Mucosa of stomach (tissue), 1 donor: ENCODE data around the gene EXTL1.

ENCODE experiments used
- H3K27me3 ChIP-seq: one replicate; pipeline ENCODE4 v1.7.0; 2013; ENCODE audit warnings: mild to moderate bottlenecking, low read length; ENCODE audit not compliant: control insufficient read depth, insufficient read depth
- H3K36me3 ChIP-seq: one replicate; pipeline ENCODE4 v1.7.0; 2013; ENCODE audit warnings: low read length; ENCODE audit not compliant: control insufficient read depth, insufficient read depth
- H3K4me1 ChIP-seq: one replicate; pipeline ENCODE4 v1.7.0; 2013; ENCODE audit warnings: mild to moderate bottlenecking, low read length; ENCODE audit not compliant: control insufficient read depth, insufficient read depth
- H3K4me3 ChIP-seq: one replicate; pipeline ENCODE4 v1.7.0; 2013; ENCODE audit warnings: low read length
- H3K9ac ChIP-seq: one replicate; pipeline ENCODE4 v1.7.0; 2013; ENCODE audit warnings: mild to moderate bottlenecking, low read length, moderate library complexity
- H3K9me3 ChIP-seq: one replicate; pipeline ENCODE4 v1.7.0; 2013; ENCODE audit warnings: mild to moderate bottlenecking, low read length, moderate library complexity; ENCODE audit not compliant: control insufficient read depth
- donor health status: Pancreatic carcinoma.

Gene EXTL1

DNA sequence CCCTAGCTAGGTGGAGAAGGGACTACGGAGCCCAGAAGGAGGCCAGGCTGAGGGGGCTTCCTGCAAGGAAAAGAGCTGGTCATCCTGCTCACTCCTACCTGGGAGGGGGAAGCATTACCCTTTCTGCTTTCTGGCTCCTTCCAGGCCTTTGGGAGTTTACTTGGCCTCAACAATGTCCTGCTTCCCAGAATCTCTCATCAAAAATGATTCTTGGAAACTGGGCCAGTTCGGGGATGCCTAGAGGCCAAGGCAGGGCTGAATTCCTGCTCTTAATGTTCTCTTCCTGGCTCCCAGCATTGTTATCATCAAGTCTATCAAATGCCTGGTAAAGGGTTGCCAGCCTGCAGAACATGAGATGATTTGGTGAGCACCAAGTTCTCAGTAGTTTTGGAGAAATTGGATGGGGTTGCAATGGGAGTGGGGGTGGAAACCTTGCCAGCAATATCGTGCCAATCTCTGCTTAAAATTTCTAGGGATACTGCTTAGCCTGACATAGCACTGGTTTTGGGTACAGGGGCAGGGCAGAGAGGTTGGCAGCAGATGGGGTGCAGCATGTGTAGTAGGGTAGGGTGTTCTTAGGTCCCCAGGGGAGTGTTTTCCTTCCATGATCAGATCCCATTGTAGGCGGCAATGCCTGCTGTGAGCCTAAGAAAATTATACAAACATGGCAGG, 16.0 kb upstream of the EXTL1 start:
- Histone ChIP-seq H3K4me1 (no peaks in the 10 kb centered on the region), H3K27me3 (no peaks in the 10 kb centered on the region), H3K36me3 (no peaks in the 10 kb centered on the region), H3K4me3 (no peak overlapping the region), H3K9me3 (no peaks in the 10 kb centered on the region), H3K9ac (no peak overlapping the region)

DNA sequence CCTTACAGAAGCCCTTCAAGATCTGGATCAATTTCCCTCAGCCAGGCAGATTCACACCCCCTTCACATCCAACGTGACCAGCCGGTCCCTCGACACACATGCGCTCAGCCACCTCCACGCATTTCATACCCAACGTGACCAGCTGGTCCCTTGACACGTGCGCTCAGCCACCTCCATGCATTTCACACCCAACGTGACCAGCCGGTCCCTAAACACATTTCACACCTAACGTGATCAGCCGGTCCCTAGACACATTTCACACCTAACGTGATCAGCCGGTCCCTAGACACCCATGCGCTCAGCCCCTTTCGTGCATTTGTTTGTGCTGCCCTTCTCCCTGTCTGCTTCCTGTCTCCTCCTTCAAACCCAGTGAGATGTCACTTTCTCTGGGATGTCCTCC, 14.9 kb upstream of the EXTL1 start:
- Histone ChIP-seq H3K36me3 (no peaks in the 10 kb centered on the region), H3K4me1 (no peaks in the 10 kb centered on the region), H3K4me3 (no peak overlapping the region), H3K9me3 (no peaks in the 10 kb centered on the region), H3K9ac (no peak overlapping the region), H3K27me3 (no peaks in the 10 kb centered on the region)

DNA sequence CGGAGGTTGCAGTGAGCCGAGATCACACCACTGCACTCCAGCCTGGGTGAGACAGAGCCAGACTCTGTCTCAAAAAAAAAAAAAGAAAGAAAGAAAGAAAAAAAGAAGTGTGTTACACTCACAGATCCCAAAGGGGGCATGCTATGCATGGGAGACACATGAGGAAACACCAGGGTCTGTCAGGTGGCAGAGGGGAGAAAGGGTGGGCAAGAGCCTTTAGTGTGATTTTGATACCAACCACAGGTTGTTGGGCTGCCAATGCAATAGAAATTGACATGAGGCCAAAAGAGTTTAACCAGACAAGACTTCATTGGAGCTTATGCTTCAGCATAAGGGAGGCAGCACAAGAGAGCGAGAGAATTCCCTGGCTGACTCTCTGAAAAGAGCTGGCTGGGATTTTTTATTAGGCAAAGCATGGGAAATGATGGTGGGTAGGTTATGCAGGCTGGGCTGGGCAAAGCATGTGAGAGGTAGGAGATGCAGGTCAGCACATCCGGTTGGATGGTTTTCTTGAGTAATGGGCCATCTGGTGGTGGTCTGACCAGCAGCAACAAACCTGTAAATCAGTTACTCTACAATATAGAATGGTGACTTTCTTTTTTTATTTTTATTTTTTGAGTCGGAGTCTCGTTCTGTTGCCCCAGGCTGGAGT, 11.7 kb upstream of the EXTL1 start:
- Histone ChIP-seq H3K4me1 (peaks cover 8% of the 10 kb centered on the region), H3K27me3 (no peaks in the 10 kb centered on the region), H3K4me3 (no peak overlapping the region), H3K9me3 (no peaks in the 10 kb centered on the region), H3K9ac (no peak overlapping the region), H3K36me3 (no peaks in the 10 kb centered on the region)

DNA sequence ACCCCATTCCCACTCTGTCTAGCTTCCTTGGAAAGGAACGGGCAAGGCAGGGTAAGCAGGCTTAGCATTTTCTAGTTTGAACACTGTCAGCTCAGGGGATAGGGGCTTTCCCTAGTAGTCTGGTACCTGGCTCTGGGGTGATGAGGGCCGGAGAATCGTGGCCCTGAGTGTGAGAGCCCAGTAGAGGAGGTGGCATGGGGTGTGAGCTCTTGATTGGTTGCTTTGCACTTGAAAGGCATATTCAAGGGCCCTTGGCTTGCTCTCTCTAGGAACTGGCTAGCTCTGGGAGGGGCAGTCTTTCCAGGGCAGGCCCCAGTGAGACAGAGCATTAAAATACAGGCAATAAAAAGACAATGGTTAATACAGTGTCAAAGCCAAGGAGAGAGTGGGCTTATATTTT, 10.8 kb upstream of the EXTL1 start:
- no peaks in the 10 kb centered on the region for H3K36me3 ChIP-seq

DNA sequence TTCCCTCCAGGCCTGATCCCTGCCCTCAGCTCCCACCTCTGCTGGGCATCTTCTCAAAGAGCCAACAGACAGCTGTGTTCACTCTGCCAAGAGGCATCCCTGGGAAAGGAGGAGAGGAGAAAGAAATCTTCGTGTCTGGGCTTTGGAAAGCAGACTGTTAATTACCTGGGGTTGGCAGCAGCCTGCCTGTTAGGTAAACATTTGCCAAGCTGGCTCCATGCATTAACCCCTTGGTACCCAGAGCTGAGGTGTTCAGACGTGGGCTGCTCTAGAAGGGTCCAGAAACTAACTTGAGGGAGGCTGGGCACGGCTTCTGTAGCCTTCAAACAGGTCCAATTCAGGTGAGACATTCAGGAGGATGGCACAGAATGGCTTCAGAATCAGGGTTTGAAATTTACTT, 8.7 kb upstream of the EXTL1 start:
- Histone ChIP-seq H3K27me3 (no peaks in the 10 kb centered on the region), H3K9me3 (no peaks in the 10 kb centered on the region), H3K9ac (no peak overlapping the region), H3K36me3 (no peaks in the 10 kb centered on the region), H3K4me1 (peaks cover 8% of the 10 kb centered on the region), H3K4me3 (no peak overlapping the region)

More for the DNA sequence above, 10.8 kb upstream of the EXTL1 start:
- no peaks in the 10 kb centered on the region for H3K27me3 ChIP-seq
- H3K9ac ChIP-seq, result no peak overlapping the region
- H3K4me1 ChIP-seq, result peaks cover 8% of the 10 kb centered on the region
- H3K4me3 ChIP-seq, result no peak overlapping the region
- no peaks in the 10 kb centered on the region for H3K9me3 ChIP-seq

DNA sequence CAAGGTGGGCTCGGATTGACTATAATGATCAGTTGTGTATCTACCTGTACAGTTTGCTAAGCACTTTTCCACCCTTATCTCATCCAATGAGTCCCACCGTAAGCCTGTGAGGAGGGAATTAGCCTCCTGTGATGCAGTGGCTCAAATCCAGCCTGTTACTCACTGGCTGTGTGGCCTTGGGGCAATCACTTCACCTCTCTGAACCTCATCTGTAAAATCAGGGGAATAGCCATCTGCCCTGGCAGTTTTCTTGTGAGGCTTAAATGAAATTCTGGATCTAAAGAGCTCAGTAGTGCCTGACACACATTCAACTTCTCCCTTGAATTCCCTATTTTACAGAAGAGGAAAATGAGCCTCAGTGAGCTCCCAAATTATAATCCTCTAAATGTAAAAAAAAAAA, 7.4 kb upstream of the EXTL1 start:
- H3K9ac ChIP-seq, result no peak overlapping the region
- no peaks in the 10 kb centered on the region for H3K9me3 ChIP-seq
- H3K4me3 ChIP-seq, result no peak overlapping the region
- no peaks in the 10 kb centered on the region for H3K27me3 ChIP-seq
- H3K36me3 ChIP-seq, result no peaks in the 10 kb centered on the region
- peaks cover 8% of the 10 kb centered on the region for H3K4me1 ChIP-seq

DNA sequence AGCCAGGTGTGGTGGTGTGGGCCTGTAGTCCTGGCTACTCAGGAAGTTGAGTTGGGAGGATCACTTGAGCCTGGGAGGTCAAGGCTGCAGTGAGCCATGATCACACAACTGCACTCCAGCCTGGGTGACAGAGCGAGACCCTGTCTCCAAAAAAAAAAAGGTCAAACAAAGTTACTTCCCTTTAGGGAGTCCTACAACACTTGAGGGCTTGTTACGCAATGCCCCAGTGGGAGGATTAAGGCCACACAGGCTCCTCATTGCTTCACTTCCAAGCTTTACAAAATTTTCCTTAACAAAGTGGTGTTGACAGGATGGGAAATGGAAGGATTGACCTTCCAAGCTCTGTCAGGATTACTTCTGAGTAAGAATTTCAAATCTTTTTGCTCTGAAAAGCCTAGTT, 6.2 kb upstream of the EXTL1 start:
- no peaks in the 10 kb centered on the region for H3K27me3 ChIP-seq
- H3K9me3 ChIP-seq, result no peaks in the 10 kb centered on the region
- no peak overlapping the region for H3K4me3 ChIP-seq
- peaks cover 8% of the 10 kb centered on the region for H3K4me1 ChIP-seq
- no peak overlapping the region for H3K9ac ChIP-seq
- no peaks in the 10 kb centered on the region for H3K36me3 ChIP-seq

DNA sequence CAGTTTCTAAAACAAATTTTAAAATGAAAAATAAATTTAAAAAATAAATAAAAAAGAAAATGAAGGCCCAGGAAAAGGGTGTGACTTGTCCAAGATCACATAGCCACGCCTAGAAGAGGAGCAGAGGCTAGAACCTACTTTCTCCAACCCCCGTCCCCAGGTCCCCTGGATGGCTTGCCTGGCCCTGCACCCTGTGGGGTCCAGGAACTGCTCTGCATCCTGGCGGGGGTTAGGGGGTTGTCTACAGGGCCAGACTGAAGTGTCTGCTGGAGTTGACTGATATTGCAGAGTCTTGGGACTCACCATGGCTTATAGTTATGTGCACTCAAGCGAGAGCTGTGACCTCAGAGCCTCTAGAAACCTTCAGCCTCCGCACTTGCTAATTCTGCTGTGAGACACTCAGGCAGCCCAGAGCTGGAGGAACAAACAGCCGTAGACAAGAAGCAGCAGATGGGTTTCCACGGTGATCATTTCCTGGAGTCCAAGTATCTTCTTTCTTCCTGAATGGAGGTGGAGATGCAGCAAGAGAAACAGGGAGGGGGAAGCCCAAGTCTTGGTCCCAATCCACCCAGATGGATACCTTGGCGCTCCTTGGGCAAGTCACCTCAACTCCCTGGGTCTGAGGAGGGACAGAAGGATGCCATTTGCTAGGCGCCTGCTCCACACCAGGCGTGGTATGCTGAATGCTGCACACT, 5.2 kb upstream of the EXTL1 start:
- no peaks in the 10 kb centered on the region for H3K27me3 ChIP-seq

DNA sequence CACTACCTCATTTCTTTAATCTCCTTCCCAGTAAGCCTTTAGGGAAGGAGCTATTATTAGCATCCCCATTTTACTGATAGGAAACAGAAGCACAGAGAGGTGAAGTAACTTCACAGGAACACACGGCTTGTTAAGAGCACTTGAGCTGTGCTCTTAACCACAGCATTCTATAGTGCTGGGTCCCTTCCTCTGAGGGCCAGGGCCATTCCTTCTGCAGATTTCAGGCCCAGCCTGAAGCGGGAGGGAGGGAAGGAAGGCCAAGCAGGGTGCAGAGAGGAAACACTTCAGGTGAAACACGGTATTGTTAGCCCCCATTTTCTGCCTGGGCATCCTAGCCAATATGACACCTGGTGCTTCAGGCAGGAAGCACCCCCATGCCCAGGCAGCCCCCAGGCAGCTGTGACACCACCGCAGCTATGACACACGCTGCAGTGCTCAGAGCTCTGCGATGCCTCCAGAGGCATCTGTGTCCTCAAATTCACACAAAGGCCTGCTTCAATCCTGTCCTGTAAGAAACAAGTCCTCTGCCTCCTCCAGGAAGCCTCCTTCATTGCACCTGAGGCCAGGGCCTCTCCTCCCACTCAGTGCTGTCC, 4.5 kb upstream of the EXTL1 start:
- Histone ChIP-seq H3K9ac (no peak overlapping the region), H3K4me1 (peaks cover 8% of the 10 kb centered on the region)

More for the DNA sequence above, 5.2 kb upstream of the EXTL1 start:
- Histone ChIP-seq H3K4me3 (no peak overlapping the region), H3K4me1 (peaks cover 8% of the 10 kb centered on the region), H3K9me3 (no peaks in the 10 kb centered on the region), H3K36me3 (no peaks in the 10 kb centered on the region), H3K9ac (no peak overlapping the region)

DNA sequence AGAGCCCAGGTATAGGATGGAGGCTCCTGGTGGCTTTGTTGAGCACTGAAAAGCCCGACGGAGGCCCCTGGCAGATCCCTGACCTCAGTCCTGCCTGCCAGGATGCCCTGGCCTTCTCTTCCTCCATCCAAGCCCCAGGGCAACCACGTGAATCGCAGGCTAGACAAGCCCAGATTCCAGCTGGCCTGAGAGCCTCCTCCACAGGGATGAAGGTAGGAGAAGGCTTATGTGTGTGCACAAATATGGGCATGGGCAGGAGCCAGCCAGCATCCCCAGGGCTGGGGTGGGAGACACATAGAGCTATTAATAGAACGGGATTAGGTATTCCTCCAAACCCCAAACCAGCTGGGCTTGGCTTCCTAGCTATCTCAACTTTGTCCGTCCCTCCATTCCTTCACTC, 4.0 kb upstream of the EXTL1 start:
- H3K4me3 ChIP-seq, result no peak overlapping the region
- no peaks in the 10 kb centered on the region for H3K27me3 ChIP-seq
- H3K4me1 ChIP-seq, result peaks cover 4% of the 10 kb centered on the region
- H3K36me3 ChIP-seq, result no peaks in the 10 kb centered on the region
- no peaks in the 10 kb centered on the region for H3K9me3 ChIP-seq
- no peak overlapping the region for H3K9ac ChIP-seq

More for the DNA sequence above, 4.5 kb upstream of the EXTL1 start:
- Histone ChIP-seq H3K4me3 (no peak overlapping the region), H3K9me3 (no peaks in the 10 kb centered on the region), H3K27me3 (no peaks in the 10 kb centered on the region), H3K36me3 (no peaks in the 10 kb centered on the region)

DNA sequence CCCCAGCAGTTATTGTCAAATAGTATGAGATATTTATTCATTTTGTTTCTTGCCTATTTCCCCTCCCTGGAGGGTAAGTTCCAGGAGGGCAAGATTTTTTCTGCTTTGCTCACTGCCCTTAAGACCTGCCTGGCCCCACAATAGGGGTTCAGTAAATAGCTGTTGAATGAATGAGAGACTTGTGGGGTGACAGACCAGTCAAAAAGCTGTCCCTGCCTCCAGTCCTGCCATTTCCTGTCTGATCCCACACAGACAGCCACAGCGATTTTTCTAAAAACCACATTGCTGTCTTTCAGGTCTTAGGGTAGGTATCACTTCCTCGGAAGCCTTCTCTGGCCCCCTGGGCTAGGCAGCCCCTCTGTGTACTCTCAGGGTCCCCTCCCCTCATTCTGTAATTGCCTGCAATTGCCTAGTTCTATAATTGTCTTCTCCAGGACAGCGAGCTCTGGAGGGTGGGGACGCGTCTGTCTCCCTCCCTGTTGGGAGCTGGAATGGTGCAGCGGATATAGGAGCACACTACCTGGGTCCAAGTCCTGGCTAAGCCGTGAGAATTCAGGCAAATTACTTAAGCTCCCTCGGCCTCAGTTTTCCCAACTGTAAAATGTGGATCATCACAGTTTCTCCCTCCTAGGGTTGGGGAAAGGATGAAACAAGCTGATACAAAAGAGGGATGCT, 1.8 kb upstream of the EXTL1 start:
- H3K9ac ChIP-seq, result no peak overlapping the region

More for the DNA sequence above, 1.8 kb upstream of the EXTL1 start:
- Histone ChIP-seq H3K9me3 (no peaks in the 10 kb centered on the region), H3K27me3 (no peaks in the 10 kb centered on the region), H3K4me1 (no peaks in the 10 kb centered on the region), H3K36me3 (no peaks in the 10 kb centered on the region), H3K4me3 (no peak overlapping the region)
